Erythroblast (primary cell): ENCODE measurements around the gene DMD.

Source experiments
- DNase-seq, 2 experiments: peaks; one replicate each; lab custom pipeline; 2025; lab: John Stamatoyannopoulos, UW
- GATA1 ChIP-seq: IDR thresholded peaks from 2 replicates; pipeline ENCODE4 v1.6.1; 2011; ENCODE audit warnings: low read depth, mild to moderate bottlenecking, control low read depth, low read length, moderate library complexity
- POLR2A ChIP-seq: IDR thresholded peaks from 2 replicates; pipeline ENCODE4 v1.6.1; 2011; ENCODE audit warnings: mild to moderate bottlenecking, low read length

The DMD gene

GRCh38 chrX:31287861-31288260 lies 1923.5 kb downstream of the DMD start:
- no peak for TF ChIP-seq GATA1
- no peak for TF ChIP-seq POLR2A
- no peak for DNase-seq

DNA sequence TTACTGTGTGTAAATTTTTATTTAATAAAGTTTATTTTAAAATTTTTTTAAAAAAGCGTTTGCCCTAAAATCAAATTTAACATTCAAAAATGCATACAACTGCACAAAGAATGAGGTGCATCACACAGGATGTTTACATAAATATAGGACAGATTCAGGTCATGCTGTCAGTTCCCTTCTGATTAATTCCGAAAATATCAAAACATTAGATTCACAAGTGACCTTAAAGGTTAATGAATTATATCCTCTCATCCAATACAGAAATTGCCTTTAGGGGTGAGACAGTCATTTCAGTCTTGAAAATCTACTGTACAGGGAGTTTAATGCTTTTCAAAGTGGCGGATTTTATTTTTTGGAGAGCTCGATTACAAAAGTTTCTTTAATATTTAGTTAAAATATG lies 1930.8 kb downstream of the DMD start:
- no peak for TF ChIP-seq GATA1
- DNase-seq, result no peak

DNA sequence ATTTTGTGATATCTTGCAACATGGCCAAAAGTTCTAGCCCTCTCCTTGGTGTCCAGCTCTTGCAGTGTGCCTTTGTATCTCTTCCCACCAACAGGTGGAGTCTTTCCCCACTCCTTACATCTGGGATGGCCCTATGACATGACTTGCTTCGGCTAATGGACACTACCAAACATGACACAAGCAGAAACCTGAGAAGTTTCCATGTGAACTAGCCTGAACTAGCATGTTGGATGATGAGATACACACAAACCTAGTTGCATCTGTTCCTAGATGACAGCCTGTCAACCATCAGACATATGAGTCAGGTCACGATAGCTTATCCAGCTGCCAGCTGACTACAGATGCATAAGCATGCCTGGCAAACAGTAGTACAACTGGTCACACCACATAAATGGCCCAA lies 1932.0 kb downstream of the DMD start:
- no peak for DNase-seq
- no peak for TF ChIP-seq POLR2A
- TF ChIP-seq GATA1, result no peak

DNA sequence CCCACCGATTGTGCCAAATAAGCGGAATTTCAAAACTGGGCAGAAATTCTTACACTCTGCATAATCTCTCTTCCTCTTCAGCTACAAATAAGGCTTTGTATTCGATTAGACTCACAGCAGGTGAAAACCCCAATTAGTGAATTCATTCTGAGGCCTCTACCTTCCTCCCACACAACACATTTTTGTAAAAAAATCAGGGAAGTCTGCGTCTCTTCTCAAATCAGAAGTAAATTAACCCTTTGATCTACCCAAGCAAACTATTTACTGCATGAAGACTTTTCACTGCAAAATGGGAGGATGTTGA lies 1938.9 kb downstream of the DMD start:
- no peak for DNase-seq
- TF ChIP-seq GATA1, result no peak
- TF ChIP-seq POLR2A, result no peak

DNA sequence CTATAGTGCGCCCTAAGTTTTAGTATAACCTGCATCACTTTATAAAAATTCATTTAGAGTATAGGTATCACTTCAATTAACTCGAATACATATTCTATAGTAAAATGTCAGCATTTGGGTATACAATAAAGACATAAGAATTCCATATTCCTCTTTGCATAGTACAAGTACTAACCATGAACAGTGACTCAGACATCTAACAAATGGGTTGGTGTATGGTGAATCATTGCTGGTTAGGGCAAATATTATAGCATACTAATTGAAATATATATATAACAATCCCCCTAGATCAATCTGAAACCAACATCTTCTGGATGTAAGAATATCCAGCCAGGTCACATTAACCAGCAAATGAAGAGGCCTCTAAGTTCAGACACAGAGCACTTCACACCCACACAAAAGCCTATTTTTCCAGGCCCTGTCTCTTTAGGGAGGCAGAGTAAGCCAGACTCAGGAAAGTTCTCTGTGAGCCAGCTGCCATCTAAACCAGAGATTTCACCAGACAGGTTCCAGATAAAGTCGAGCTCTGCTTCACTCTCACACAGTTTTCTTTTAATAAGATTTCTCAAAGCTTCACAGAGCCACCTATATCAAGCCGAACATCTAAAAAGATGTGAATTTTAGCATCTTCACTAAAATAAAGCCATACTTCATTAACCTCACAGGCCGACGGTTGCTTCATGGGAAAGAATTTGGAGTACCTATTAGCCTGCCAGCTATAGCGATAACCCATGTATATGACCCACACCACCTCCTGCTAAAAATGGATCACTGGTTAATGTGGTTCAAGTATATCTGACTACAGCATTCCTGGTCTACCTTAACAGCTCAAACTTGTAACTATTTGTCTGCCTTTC lies 1939.5 kb downstream of the DMD start:
- no peak for DNase-seq
- TF ChIP-seq POLR2A, result no peak
- no peak for TF ChIP-seq GATA1

DNA sequence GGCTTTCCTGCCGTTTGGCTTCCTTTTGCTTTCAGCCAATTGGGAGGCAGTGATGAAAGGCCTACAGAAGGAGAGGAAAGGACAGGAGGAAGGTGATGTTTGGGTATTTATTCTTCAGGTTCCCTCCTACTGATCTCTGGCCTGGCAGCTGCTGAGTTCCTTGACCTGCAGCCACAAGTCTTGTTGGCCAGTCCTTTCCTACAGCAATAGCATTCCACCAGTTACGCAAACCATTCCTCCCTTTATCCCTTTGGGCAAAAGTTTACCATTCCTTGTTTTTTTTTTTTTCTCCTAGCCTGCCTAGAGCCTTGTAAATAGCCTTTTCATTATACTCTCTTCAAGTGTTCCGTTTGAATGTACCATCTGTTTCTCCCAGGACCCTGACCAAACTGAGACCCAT lies 1941.4 kb downstream of the DMD start:
- TF ChIP-seq POLR2A (no peak), GATA1 (no peak)
- no peak for DNase-seq

- TF ChIP-seq POLR2A (no peak), GATA1 (no peak)
- no peak for DNase-seq
These were observed 1943.0 kb downstream of the DMD start for GRCh38 chrX:31268359-31268758.

- DNase-seq, result no peak
- no peak for TF ChIP-seq POLR2A
- no peak for TF ChIP-seq GATA1
These were observed 1944.9 kb downstream of the DMD start for GRCh38 chrX:31266203-31267076.

DNA sequence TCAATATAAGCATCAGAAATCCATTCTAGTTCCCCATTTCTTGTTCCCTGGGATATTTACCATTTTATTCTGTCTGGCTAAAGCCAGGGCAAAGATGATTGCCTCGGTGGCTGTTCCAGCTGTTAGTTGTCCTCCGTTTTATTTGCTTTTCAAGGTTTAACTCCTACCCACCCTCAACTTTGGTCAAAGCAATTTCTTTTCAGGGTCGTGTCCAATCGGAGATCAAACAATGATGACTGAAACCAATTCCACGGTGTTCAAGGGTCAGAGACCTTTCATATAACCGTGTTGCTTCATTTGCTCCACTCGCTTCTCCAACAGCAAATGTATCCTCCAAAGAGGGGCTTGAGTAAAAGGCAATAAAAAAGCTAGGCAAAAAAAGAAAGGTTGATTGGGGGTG lies 1946.0 kb downstream of the DMD start:
- no peak for TF ChIP-seq POLR2A
- no peak for TF ChIP-seq GATA1
- DNase-seq, result no peak

DNA sequence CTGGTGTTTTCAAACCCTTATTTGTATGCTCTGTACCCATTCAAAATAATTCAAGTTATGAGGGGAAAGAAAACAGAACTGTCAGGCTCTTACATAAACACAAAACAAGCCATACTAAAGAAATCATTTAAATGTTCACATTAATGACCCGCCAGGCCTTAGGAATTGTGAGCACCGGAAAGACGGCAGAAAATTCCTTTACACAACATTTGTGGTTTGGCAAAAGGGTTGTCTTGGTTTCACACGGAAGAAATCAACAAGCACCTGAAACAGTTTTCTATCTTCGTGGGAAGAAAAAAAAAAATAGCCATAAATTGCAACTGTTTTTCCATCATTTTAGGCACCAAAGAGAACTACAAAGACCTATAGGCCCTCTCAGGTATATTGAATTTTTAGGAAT lies 1951.0 kb downstream of the DMD start:
- TF ChIP-seq POLR2A, result no peak
- no peak for TF ChIP-seq GATA1
- DNase-seq, result no peak

- DNase-seq, result no peak
- TF ChIP-seq GATA1 (no peak), POLR2A (no peak)
These were observed 1953.2 kb downstream of the DMD start for GRCh38 chrX:31258166-31258565.

DNA sequence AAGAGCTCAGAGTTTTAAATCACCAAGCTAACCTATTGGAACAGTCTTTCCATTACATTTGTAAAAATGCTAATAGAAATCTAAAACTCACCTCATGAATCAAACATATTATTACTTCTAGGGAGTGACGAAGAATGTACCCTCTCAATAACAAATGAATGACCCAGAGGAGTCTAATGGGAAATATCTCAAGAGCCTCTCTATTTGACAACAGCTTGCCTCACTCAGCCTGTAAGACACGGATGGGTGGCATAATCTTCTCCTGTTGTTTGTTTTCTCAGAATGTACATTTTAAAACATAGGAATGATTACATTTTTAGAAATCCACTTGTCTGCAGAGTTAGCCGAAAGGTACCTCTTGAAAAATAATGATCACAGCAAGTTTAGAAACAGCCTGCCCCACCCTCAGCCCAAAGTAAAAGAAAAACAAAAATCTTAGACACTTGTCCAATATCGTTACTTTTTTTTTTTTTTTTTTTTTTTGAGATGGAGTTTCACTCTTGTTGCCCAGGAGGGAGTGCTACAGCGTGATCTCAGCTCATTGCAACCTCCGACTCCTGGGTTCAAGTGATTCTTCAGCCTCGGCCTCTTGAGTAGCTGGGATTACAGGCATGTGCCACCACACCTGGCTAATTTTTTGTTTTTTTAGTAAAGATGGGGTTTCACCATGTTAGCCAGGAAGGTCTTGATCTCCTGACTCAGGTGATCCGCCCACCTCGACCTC lies 1955.9 kb downstream of the DMD start:
- no peak for DNase-seq
- TF ChIP-seq GATA1 (no peak), POLR2A (no peak)

- TF ChIP-seq GATA1 (no peak), POLR2A (no peak)
These were observed 1959.2 kb downstream of the DMD start for GRCh38 chrX:31252133-31252532.

GRCh38 chrX:31251336-31251735 lies 1960.0 kb downstream of the DMD start:
- TF ChIP-seq POLR2A (no peak), GATA1 (no peak)
- no peak for DNase-seq

More at GRCh38 chrX:31252133-31252532, 1959.2 kb downstream of the DMD start:
- no peak for DNase-seq
